Esophagus muscularis mucosa (tissue), 4 donors: Measurements from ENCODE around the gene MSI2. TPM values are rescaled to one million over a fixed set of nuclear protein-coding genes. Genes with fewer than 3 reads are reported as not detected.

ENCODE experiments used
- DNase-seq: peaks from one replicate; pipeline ENCODE4 v3.0.0-alpha.2; 2017; ENCODE audit errors: extremely low spot score
- H3K27ac ChIP-seq, 4 donors: fragments of 200-600 bp; sonication (generic); replicated peaks in 1 of 4; 1 replicate in 3 of 4; 2 replicates in 1 of 4; pipeline ENCODE4 v1.5.1; 2016 to 2019; ENCODE audit warnings: mild to moderate bottlenecking in 1 of 4
- H3K27me3 ChIP-seq, 4 donors: fragments of 200-600 bp; sonication (generic); one replicate each; pipeline versions ENCODE4 v1.5.1 to v1.6.0; 2016 to 2019
- H3K36me3 ChIP-seq, 4 donors: fragments of 200-600 bp; sonication (generic); one replicate each; pipeline ENCODE4 v1.5.1; 2016 to 2019
- H3K4me1 ChIP-seq, 4 donors: fragments of 200-600 bp; sonication (generic); one replicate each; pipeline ENCODE4 v1.5.1; 2016 to 2019
- H3K4me3 ChIP-seq, 4 donors: fragments of 200-600 bp; sonication (generic); 1 replicate in 2 of 4; 2 replicates in 2 of 4; pipeline ENCODE4 v1.5.1; 2016 to 2019; ENCODE audit warnings: mild to moderate bottlenecking in 4 of 4, moderate library complexity in 1 of 4
- H3K9me3 ChIP-seq, 4 donors: fragments of 200-600 bp; sonication (generic); 1 replicate in 3 of 4; 2 replicates in 1 of 4; pipeline ENCODE4 v1.5.1; 2016 to 2019
- CTCF ChIP-seq, 3 experiments: fragments of 200-600 bp in 2 of 3; fragments of 450-650 bp in 1 of 3; sonication (generic) in 2 of 3; IDR thresholded peaks; one replicate each; pipeline ENCODE4 v1.5.1; 2017 to 2019; ENCODE audit warnings: antibody characterized with exemption in 3 of 3, mild to moderate bottlenecking in 2 of 3, moderate library complexity in 1 of 3
- EP300 ChIP-seq: sonication (generic); formaldehyde crosslinking; IDR thresholded peaks from one replicate; pipeline ENCODE4 v1.6.1; 2017; ENCODE audit warnings: antibody characterized with exemption
- POLR2A ChIP-seq: fragments of 450-650 bp; IDR thresholded peaks from one replicate; pipeline ENCODE4 v1.6.1; 2017; ENCODE audit warnings: antibody characterized with exemption, moderate library complexity, mild to moderate bottlenecking, low read depth
- POLR2AphosphoS5 ChIP-seq, 2 donors: sonication (generic); formaldehyde crosslinking; IDR thresholded peaks; one replicate each; pipeline ENCODE4 v1.6.1; 2017; ENCODE audit warnings: antibody characterized with exemption in 2 of 2
- WGBS: methylation state at CpG from one replicate; pipeline ENCODE4 v1.1.5; 2018; 5-methylcytosine and 5-hydroxymethylcytosine counted together
- intact Hi-C: fragments of 100-400 bp; cut with DNase I; formaldehyde crosslinking; loops from one replicate; pipeline ENCODE4 v1.15.1; 2023
- total RNA-seq, 4 donors: library from RNA; depleted of rRNA; stranded (reverse); fragments of >200 nt; gene quantifications; one replicate each; pipeline versions ENCODE4 v1.1.0 to v1.2.1, GENCODE V29; 2016

Gene MSI2
- total RNA-seq, 4 donors from 2014 or later, result 28.8 to 39.0 (median 29.6) TPM

- Histone ChIP-seq H3K4me3 (no peak overlapping the region), H3K9me3 (no peaks in the 10 kb centered on the region), H3K36me3 (no peaks in the 10 kb centered on the region), H3K27me3 (no peaks in the 10 kb centered on the region), H3K4me1 (peaks cover 23 to 31% (median 25%) of the 10 kb centered on the region in 4 donors), H3K27ac (no peak overlapping the region)
- no peak for DNase-seq
- TF ChIP-seq EP300 (no peak), POLR2AphosphoS5 (IDR thresholded peaks at IDR 0.05) (no peak), CTCF (IDR thresholded peaks at IDR 0.05) (no peak), POLR2A (no peak)
- intact Hi-C loops, result no loop called here
- WGBS, result 89% methylated on average over 4 of the region's 4 CpGs
Measured at GRCh38 chr17:57569021-57569420, 312.7 kb downstream of the MSI2 start.

- no peaks in the 10 kb centered on the region for H3K27me3 ChIP-seq
- H3K9me3 ChIP-seq, result no peaks in the 10 kb centered on the region
- TF ChIP-seq POLR2AphosphoS5 (IDR thresholded peaks at IDR 0.05) (no peak), EP300 (no peak), CTCF (IDR thresholded peaks at IDR 0.05) (no peak), POLR2A (no peak)
- no peak overlapping the region for H3K4me3 ChIP-seq
- no peak for DNase-seq
- H3K27ac ChIP-seq, result no peak overlapping the region
- intact Hi-C loops, result no loop called here
- peaks cover 29 to 35% (median 31%) of the 10 kb centered on the region in 4 donors for H3K4me1 ChIP-seq
- no peaks in the 10 kb centered on the region for H3K36me3 ChIP-seq
- over 99% methylated on average over 7 of the region's 7 CpGs for WGBS
Measured at GRCh38 chr17:57569853-57570252, 313.5 kb downstream of the MSI2 start.

- 59% methylated on average over 7 of the region's 10 CpGs for WGBS
- Histone ChIP-seq H3K27ac (peak overlapping the region; percentile 4 to 63 (median 50)), H3K36me3 (no peaks in the 10 kb centered on the region), H3K4me3 (no peak overlapping the region), H3K27me3 (no peaks in the 10 kb centered on the region), H3K4me1 (peaks cover 29 to 35% (median 31%) of the 10 kb centered on the region in 4 donors), H3K9me3 (no peaks in the 10 kb centered on the region)
- DNase-seq, result no peak
- TF ChIP-seq CTCF (IDR thresholded peaks at IDR 0.05) (no peak), POLR2AphosphoS5 (IDR thresholded peaks at IDR 0.05) (no peak), EP300 (no peak), POLR2A (no peak)
- intact Hi-C loops, result no loop called here
Measured at GRCh38 chr17:57570724-57571344, 314.5 kb downstream of the MSI2 start.

- no peaks in the 10 kb centered on the region for H3K36me3 ChIP-seq
- no peak overlapping the region for H3K27ac ChIP-seq
- no peaks in the 10 kb centered on the region for H3K9me3 ChIP-seq
- DNase-seq, result no peak
- TF ChIP-seq POLR2AphosphoS5 (IDR thresholded peaks at IDR 0.05) (no peak), CTCF (IDR thresholded peaks at IDR 0.05) (no peak), POLR2A (no peak), EP300 (no peak)
- intact Hi-C loops, result no loop called here
- no peak overlapping the region for H3K4me3 ChIP-seq
- WGBS, result 96% methylated on average over 6 of the region's 6 CpGs
- peaks cover 29 to 35% (median 32%) of the 10 kb centered on the region in 4 donors for H3K4me1 ChIP-seq
- H3K27me3 ChIP-seq, result no peaks in the 10 kb centered on the region
Measured at GRCh38 chr17:57572062-57572461, 315.7 kb downstream of the MSI2 start.

- Histone ChIP-seq H3K36me3 (no peaks in the 10 kb centered on the region), H3K27ac (no peak overlapping the region), H3K27me3 (no peaks in the 10 kb centered on the region), H3K4me3 (no peak overlapping the region), H3K4me1 (peaks cover 32 to 41% (median 36%) of the 10 kb centered on the region in 4 donors), H3K9me3 (no peaks in the 10 kb centered on the region)
- 95% methylated on average over 13 of the region's 13 CpGs for WGBS
- intact Hi-C loops, result no loop called here
- TF ChIP-seq CTCF (IDR thresholded peaks at IDR 0.05) (no peak), POLR2AphosphoS5 (IDR thresholded peaks at IDR 0.05) (no peak), EP300 (no peak), POLR2A (no peak)
- DNase-seq, result no peak
Measured at GRCh38 chr17:57572600-57572999, 316.3 kb downstream of the MSI2 start.
